Gastroesophageal sphincter (tissue), 4 donors: ENCODE data around the gene AFAP1. TPM values are rescaled to one million over a fixed set of nuclear protein-coding genes. Genes with fewer than 3 reads are reported as not detected.

Source experiments
- ATAC-seq: fragments of 150-250 bp; one replicate; pipeline ENCODE4 v1.9.1; 2016; ENCODE audit warnings: mild to moderate bottlenecking, moderate library complexity
- H3K27ac ChIP-seq, 4 donors: fragments of 200-600 bp; sonication (generic) in 3 of 4; 1 replicate in 3 of 4; 2 replicates in 1 of 4; pipeline ENCODE4 v1.5.1; 2016 to 2019
- H3K27me3 ChIP-seq: fragments of 200-600 bp; sonication (generic); one replicate; pipeline ENCODE4 v1.5.1; 2019
- H3K36me3 ChIP-seq, 2 donors: fragments of 200-600 bp; sonication (generic); one replicate each; pipeline ENCODE4 v1.5.1; 2019; ENCODE audit warnings: control low read depth in 1 of 2
- H3K4me1 ChIP-seq, 3 donors: fragments of 200-600 bp; sonication (generic); 1 replicate in 2 of 3; 2 replicates in 1 of 3; pipeline ENCODE4 v1.5.1; 2016 to 2019; ENCODE audit warnings: control low read depth in 2 of 3
- H3K4me3 ChIP-seq, 2 donors: fragments of 200-600 bp; sonication (generic); one replicate each; pipeline ENCODE4 v1.5.1; 2019; ENCODE audit warnings: mild to moderate bottlenecking in 1 of 2, moderate library complexity in 1 of 2
- H3K9me3 ChIP-seq, 3 donors: fragments of 200-600 bp; sonication (generic); one replicate each; pipeline ENCODE4 v1.5.1; 2017 to 2019; ENCODE audit warnings: control low read depth in 2 of 3
- EP300 ChIP-seq: sonication (generic); formaldehyde crosslinking; IDR thresholded peaks from one replicate; pipeline ENCODE4 v1.6.1; 2017; ENCODE audit warnings: antibody characterized with exemption, mild to moderate bottlenecking
- POLR2A ChIP-seq, 2 donors: fragments of 450-650 bp; IDR thresholded peaks; one replicate each; pipeline ENCODE4 v1.6.1; 2017; ENCODE audit warnings: antibody characterized with exemption in 2 of 2, mild to moderate bottlenecking in 2 of 2, moderate library complexity in 1 of 2
- POLR2AphosphoS5 ChIP-seq: sonication (generic); formaldehyde crosslinking; IDR thresholded peaks from one replicate; pipeline ENCODE4 v1.6.1; 2017; ENCODE audit warnings: antibody characterized with exemption
- WGBS, 2 donors: methylation state at CpG; one replicate each; pipeline ENCODE4 v1.1.5; 2018; ENCODE audit warnings: low coverage in 1 of 2; 5-methylcytosine and 5-hydroxymethylcytosine counted together
- total RNA-seq, 4 donors: library from RNA; depleted of rRNA; stranded (reverse); fragments of >200 nt; gene quantifications; one replicate each; pipeline ENCODE4 v1.1.0, GENCODE V29; 2016
- TF ChIP-seq, protein P1 (sequence below), 4 experiments: fragments of 200-600 bp in 2 of 4; fragments of 450-650 bp in 2 of 4; sonication (generic) in 1 of 4; IDR thresholded peaks; one replicate each; pipeline ENCODE4 v1.5.1; 2017 to 2019; ENCODE audit warnings: antibody characterized with exemption in 4 of 4, mild to moderate bottlenecking in 2 of 4, moderate library complexity in 2 of 4

Gene AFAP1
- total RNA-seq, 4 donors from 2014 or later = 32.0 to 79.7 (median 48.1) TPM

- peaks cover 0 to 58% (median 16%) of the 10 kb centered on the region in 3 donors for H3K4me1 ChIP-seq
- H3K4me3 ChIP-seq = no peak overlapping the region
- no peak for ATAC-seq
- no peak for TF ChIP-seq POLR2A (IDR thresholded peaks at IDR 0.05)
- TF ChIP-seq POLR2AphosphoS5 = no peak
- no peak for TF ChIP-seq EP300
- TF ChIP-seq, protein P1, sequence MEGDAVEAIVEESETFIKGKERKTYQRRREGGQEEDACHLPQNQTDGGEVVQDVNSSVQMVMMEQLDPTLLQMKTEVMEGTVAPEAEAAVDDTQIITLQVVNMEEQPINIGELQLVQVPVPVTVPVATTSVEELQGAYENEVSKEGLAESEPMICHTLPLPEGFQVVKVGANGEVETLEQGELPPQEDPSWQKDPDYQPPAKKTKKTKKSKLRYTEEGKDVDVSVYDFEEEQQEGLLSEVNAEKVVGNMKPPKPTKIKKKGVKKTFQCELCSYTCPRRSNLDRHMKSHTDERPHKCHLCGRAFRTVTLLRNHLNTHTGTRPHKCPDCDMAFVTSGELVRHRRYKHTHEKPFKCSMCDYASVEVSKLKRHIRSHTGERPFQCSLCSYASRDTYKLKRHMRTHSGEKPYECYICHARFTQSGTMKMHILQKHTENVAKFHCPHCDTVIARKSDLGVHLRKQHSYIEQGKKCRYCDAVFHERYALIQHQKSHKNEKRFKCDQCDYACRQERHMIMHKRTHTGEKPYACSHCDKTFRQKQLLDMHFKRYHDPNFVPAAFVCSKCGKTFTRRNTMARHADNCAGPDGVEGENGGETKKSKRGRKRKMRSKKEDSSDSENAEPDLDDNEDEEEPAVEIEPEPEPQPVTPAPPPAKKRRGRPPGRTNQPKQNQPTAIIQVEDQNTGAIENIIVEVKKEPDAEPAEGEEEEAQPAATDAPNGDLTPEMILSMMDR (IDR thresholded peaks at IDR 0.05) = no peak
- H3K27ac ChIP-seq = peak overlapping the region in 3 of 4 donors; percentile 16 to 48 (median 33)
- 51 to 74% methylated on average over 12 to 13 of the region's 13 CpGs for whole genome bisulfite sequencing, 2 donors
- peaks cover 0 to 51% of the 10 kb centered on the region in 2 donors for H3K36me3 ChIP-seq
- no peaks in the 10 kb centered on the region for H3K27me3 ChIP-seq
- H3K9me3 ChIP-seq = no peaks in the 10 kb centered on the region
These were observed 158.3 kb downstream of the AFAP1 start for GRCh38 chr4:7781366-7781765.

DNA sequence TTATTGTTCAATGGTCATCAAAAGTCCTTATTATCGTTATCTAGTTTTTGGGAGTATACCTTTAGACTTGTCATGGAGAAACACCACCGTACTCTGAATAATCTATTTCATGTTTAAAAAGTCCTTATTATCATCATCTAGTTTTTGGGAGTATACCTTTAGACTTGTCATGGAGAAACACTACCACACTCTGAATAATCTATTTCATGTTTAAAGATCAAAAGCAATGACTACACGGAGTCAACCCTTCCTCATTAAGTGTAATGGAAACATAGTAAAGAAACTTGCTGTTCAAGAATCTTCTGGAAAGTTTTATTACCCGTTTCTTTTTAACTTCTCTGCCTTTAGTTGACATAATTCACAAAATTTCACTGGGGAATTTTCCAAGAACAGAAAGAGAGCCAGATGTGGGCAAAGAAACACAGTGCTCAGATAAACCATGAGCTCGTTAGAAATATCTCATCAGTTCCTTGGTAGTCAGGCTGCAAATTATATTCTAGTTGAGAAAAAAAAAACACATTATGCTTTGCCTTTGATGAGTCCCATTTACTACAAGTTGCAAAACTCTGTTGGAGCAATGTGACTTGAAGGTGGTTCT is 158.8 kb downstream of the AFAP1 start:
- TF ChIP-seq POLR2AphosphoS5 (no peak), POLR2A (IDR thresholded peaks at IDR 0.05) (no peak), EP300 (no peak)
- TF ChIP-seq, protein P1 (IDR thresholded peaks at IDR 0.05) = no peak
- Histone ChIP-seq H3K36me3 (peaks cover 0 to 53% of the 10 kb centered on the region in 2 donors), H3K4me1 (peaks cover 0 to 58% (median 16%) of the 10 kb centered on the region in 3 donors), H3K4me3 (no peak overlapping the region), H3K27ac (peak overlapping the region in 3 of 4 donors; percentile 33 to 80 (median 48)), H3K9me3 (no peaks in the 10 kb centered on the region), H3K27me3 (no peaks in the 10 kb centered on the region)
- WGBS, 2 donors = 46 to 78% methylated on average over 5 of the region's 5 CpGs
- no peak for ATAC-seq

GRCh38 chr4:7779432-7779768 is 160.3 kb downstream of the AFAP1 start:
- Histone ChIP-seq H3K27ac (peak overlapping the region; percentile 5 to 80 (median 76)), H3K4me1 (peaks cover 0 to 58% (median 16%) of the 10 kb centered on the region in 3 donors), H3K4me3 (peak overlapping the region in 1 of 2 donors; percentile 36), H3K9me3 (no peaks in the 10 kb centered on the region), H3K27me3 (no peaks in the 10 kb centered on the region), H3K36me3 (peaks cover 0 to 53% of the 10 kb centered on the region in 2 donors)
- TF ChIP-seq POLR2AphosphoS5 (peak; percentile 50), EP300 (no peak)
- ATAC-seq = peak; percentile 35
- 19 to 31% methylated on average over 3 of the region's 5 CpGs for WGBS, 2 donors

DNA sequence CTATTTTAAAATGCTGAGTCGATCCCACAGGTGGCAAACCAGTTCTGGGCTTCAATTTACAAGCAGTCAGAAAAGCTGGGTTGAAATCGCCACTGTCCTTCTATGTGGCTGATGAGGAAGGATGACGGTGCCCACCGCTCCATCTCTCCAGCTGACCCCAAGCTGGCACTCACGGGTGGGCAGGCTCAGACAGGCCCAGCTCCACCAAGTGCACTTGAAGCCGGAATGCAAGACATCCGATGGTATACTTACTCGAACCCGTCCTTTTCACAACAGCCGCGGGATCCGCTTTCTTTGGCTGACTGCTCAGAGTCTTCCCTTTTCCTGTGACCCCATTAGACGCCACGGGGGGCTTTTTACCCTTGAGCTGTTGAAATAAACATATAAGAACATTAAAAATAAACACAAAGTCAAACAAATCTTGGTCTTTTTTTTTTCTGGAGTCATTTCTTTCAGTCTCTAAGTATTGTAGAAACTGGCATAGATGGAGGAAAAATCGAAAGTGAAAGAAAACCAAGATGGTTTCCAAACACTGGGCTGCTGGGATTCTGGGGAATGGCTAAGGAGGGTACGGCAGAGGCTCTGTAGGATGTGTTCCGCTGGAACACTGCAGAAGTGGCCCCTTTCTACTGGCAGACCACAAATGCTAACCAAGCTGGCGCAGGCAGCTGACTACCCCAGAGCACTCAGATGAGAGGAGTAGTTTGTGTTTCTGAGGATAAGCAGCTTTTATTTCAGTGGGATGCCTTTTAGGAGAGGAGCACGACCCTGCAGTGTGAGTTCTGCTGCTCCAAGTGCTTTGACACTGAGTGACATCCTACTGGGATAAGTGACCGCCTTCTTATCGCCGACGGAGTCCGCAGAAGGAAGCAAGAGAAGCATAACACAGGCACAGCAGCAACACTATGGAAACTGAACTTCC is 160.9 kb downstream of the AFAP1 start:
- Histone ChIP-seq H3K4me3 (peak overlapping the region; percentile 6 to 36), H3K9me3 (no peaks in the 10 kb centered on the region)
- peak; percentile 36 for ATAC-seq

More for the DNA sequence above, 160.9 kb downstream of the AFAP1 start:
- Histone ChIP-seq H3K4me1 (peaks cover 0 to 60% (median 16%) of the 10 kb centered on the region in 3 donors), H3K27me3 (no peaks in the 10 kb centered on the region), H3K27ac (peak overlapping the region; percentile 5 to 80 (median 76)), H3K36me3 (peaks cover 0 to 53% of the 10 kb centered on the region in 2 donors)
- WGBS, 2 donors = 52 to 53% methylated on average over 5 to 12 of the region's 24 CpGs
- no peak for TF ChIP-seq EP300
- TF ChIP-seq, protein P1 (IDR thresholded peaks at IDR 0.05) = no peak
- no peak for TF ChIP-seq POLR2AphosphoS5
- no peak for TF ChIP-seq POLR2A (IDR thresholded peaks at IDR 0.05)
